GM11168 (cell line): ENCODE measurements around the gene CD69.

Experiments
- in situ Hi-C: fragments of 300-500 bp; cut with MboI; formaldehyde crosslinking; loops from one replicate; pipeline ENCODE4 v1.12.0; 2022; ENCODE audit warnings: low sequenced_read_pairs; ENCODE audit not compliant: unreplicated experiment

Gene CD69

DNA sequence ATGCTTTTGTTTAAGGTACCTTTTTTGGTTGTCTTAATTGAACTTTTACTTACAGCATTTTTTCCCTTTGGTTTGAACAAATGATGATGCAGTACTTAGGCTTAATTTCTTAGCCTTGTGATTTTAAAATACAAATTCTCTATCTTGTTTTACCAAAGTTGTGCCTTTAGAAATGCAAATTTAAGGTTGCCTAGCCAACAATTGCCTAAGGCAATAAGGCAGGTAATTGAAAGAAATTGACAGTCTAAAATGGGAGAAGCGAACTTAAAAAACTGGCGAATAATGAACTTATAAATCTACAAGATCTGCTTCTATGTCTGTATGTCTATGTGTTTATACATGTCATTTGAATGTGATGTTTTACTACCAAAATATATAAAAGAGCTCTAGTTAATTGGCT lies 23.6 kb upstream of the CD69 start:
- in situ Hi-C loops: no loop called here

DNA sequence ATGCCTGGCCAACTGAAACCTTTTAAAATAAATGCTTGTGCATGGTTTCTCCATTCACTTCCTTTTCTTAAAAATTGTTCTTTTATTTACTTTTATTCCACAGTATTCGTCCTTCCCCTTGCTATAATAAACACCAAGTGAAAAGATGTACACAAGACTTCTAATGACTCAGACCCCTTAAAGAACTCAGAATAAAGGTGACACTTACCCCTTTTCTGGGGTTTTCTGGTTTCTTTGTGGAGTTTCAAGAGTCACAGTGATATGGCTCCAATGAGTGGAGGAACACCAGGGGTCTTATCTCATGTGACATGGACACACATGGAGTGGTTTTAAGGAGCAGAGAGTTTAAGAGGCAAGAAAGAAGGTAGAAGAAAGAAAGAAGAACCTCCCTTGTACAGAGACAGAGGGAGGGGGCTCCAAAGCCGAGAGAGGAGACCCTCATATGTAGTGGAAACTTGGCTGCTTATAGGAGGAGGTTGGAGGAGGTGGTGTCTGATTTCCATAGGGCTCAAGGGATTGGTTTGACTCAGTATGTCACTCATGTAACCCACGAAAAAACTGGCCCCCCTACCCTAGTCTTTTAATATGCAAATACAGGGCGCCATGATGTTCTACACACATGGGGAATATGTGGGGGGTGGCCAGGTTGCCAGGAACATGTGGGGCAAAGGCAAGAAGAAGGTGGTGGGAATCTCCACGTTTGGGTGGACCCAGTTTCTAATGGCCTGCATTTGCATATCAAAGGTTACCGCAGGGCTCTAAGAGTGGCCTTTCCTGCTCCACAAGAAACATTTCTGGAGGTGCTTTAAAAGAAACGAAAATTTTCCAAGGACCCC lies 22.1 kb upstream of the CD69 start:
- in situ Hi-C loops: no loop called here

DNA sequence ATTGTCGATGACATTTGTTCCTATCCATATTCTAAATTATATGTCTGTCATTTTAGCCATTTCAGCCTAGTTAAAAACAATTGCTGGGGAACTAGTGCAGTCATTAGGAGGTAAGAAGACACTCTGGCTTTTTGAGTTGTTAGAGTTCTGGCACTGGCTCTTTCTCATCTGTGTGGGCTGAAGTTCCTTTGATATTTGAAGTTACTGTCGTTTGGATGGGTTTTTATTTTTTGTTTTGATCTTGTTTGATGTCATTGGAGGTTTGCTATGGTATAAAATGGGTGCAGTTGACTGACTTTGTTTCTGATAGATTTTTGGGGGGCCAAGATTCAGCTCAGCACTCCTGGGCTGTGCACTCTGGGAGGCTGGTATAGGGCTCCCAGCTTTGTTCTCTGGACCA lies 20.7 kb upstream of the CD69 start:
- in situ Hi-C loops: no loop called here

DNA sequence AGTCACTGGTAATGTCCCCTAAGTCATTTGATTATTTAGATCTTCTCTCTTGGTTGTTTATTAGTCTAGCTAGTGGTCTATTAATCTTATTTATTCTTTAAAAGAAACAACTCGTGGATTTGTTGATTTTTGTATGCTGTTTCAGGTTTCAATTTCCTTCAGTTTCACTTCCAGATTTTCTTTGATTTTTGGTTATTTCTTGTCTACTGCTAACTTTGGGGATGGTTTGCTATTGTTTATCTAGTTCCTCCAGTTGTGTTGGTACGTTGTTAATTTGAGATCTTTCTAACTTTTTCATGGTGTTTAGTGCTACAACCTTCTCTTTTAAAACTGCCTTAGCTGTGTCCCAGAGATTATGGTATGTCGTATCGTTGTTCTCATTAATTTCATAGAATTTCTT lies 18.5 kb upstream of the CD69 start:
- in situ Hi-C loops: no loop called here

DNA sequence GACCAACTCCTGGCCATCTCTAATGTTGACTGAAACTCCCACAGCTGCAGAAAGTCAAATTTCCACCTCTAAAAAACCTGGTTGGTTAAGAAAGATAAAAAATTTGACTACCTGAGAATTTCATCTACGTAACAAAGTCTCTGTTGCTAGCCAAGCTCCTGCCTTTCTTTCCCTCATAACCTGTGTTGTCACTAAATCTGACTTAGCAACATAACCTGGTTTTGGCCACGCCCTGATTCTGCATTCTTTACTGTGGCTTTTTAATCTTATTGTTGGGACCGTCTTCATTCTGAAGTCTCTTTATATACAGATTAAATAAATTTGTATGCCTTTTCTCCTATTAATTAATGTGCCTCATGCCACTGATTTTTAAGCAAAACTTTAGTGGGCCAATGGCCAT lies 16.1 kb upstream of the CD69 start:
- in situ Hi-C loops: no loop called here

DNA sequence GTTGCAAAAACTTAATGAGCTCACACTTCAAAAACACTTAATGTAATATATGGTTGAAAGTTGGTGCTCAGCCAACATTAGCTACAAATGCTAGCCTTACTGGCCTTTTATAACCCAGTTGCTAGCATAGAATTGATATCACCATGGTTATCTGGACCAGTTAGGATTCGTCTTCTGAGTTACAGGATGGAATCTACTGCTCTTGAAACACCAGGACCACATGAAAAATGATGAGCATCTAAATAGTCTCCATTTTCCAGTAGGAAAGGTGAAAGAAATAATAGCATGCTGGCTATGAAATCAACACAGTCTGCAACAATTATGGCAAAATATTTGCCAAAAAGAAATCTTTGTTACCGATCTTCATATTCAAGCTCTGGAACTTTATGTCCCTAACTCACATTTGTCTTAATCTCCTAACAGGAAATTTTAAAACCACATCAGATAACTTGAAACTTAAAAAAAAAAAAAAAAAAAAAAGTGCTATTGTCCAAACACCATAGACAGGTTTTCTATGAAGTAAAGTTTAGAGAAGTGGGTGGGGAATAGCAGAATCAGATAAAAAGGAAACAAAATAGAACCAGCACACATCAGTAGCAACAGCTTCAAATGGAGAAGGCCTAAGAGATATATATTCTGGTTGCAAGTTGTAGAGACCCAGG lies 12.6 kb upstream of the CD69 start:
- in situ Hi-C loops: no loop called here

DNA sequence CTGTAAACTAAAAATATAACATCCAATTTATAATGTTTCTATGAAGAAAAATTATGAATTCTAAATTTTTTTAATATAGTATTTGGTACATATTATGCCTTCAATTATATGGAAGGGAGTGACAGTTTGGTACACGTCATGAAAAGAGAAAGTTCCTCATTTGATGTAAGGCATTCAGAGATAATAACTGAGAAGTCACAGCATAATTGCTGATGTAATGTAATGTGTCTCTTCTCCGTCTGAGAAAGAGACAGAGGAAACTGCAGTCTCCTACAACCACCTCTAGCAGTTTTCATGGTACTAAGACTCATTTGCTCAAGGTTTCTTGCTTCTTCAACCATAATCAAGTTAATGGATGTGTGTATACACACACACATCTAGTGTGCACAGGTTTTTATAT lies 2.3 kb upstream of the CD69 start:
- in situ Hi-C loops: no loop called here

DNA sequence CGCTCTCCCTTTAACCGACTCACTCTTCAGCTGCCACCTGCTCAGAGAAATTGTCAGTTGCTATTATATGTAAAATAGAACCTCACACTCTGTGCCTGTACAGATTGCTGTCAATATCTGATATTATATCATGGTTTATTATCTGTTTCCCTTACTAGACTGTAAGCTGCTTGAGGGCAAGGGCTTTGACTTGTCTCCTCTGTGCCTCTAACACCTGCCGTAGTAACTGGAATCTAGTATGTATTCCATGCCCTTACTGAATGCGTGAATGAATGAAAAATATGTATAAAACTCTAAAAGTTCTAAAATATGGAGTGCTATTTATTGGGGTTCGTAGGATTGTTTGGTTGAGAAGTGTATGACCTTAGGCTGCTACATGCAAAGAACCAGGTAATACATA lies 1.7 kb upstream of the CD69 start:
- in situ Hi-C loops: no loop called here

DNA sequence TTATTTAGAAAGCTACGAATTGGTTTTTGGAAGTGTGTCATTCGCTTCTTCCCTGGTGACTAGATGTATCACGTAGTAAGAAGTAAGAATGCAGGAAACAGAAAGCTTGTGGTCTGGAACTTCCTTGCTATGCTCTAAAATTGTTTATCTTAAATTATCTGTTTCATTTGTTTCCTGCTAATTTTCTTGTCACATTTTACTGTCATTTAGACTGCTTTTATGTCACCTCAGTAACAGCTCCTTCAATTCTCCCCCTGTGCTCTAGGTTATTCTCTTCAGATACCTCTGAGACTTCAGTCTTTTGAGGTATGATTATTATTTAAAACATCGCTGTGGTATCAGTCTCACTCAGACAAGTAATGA lies 699 bp upstream of the CD69 start:
- in situ Hi-C loops: no loop called here

DNA sequence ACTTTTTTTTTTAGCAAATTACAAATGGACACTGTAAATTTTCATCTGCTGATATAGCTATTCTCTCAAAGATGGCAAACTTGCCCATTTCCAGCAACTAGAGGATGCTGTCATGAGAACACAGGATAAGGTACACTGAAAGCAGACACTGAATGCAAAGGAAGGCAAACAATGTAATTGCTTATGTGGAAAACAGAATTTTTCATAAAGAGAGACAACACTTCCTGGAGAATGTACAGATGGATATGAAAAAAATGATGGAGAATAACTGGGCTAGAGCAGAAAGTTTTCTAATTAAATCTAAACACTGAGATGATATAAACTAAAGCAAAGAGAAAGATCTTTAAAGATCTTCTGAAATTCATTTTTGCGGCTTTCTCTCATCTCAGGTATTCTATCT lies 581 bp downstream of the CD69 start:
- in situ Hi-C loops: no loop called here

DNA sequence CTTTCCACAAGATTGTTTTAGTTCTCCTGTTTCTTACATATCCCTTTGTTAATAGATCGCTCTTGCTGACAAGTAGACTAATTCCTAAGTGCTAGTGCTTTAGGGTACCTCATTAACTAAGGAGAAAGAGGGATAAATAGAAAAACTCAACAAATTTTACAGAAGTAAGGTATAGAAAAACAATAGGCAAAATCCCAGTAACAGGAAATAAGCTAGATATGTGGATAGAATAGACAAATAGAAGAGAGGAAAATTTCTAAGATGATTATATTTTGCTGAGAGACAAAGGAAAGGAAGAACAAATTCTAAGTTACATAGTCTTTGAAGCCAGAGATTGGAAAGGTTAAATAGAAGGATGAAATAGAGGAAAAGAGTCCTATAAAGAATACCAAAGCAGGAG lies 1.0 kb downstream of the CD69 start:
- in situ Hi-C loops: no loop called here

DNA sequence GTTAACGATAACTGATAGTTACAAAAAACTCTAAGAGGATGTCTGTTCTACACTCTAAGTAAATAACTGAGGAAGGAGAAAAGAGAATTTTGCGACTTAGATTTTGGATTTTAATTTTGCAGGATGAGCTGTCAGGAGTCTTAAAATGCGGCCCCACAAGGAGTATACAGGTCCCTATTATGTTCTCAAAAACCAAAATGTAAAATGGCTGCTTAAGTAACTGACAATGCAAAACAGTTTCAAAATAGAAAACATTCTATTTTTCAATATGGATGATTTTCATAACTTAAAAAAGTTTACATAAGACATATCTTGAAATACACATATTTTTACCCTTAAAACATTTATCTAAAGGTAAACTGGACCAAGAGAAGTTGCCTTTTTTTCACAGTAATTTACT lies 2.6 kb downstream of the CD69 start:
- in situ Hi-C loops: no loop called here

DNA sequence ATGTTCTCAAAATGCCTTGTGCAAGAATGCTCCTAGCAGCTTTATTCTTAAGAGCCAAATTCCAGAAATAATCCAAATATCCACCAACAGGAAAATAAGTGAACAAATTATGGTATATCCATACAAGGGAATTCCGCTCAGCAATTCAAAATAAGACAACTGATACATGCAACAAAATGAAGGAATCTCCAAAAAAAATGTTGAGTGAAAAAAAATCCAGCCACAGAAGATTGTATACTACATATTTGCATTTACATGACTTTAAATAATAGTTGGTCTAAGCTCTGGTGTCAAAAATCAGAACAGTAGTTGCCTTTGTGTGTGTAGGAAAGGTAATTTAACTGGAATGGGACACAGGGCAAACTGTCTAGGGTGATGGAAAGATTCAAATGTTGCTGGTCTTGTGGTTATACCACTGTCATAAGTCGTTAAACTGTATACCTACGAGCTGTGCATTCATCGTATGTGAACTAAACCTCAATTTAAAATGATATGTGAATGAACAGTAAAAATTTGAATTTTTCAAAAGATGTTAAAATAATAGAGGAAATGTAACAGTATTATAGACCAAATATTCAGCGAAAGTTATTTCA lies 3.2 kb downstream of the CD69 start:
- in situ Hi-C loops: no loop called here

DNA sequence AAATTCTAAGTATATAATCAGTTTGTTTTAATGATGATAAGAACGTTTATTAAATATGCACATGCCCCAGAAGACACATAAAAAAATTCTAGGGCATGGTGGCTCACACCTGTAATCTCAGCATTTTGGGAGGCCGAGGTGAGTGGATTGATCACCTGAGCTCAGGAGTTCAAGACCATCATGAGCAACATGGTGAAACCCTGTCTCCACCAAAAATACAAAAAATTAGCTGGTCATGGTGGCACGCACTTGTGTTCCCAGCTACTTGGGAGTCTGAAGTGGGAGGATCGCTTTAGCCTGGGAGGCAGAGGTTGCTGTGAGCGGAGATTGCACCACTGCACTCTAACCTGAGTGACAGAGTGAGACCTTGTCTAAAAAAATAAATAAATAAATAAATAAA lies 4.0 kb downstream of the CD69 start:
- in situ Hi-C loops: no loop called here

DNA sequence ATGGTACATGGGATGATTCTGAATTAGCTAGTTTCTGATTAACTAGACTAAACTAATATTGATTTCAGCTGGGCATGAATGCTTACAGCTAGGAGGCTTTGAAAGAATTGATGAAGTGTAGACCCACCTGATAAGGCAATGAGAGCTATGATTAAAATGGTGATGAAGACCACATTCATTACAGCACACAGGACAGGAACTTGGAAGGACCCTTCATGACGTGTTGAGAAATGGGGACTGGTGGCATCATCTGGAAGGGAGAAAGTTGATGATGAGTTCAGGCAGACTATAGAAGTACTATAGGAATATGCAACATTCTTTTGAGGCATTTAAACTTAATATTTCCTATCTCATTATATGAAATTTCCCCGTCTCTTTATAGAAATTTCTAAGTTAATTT lies 4.5 kb downstream of the CD69 start:
- in situ Hi-C loops: no loop called here

DNA sequence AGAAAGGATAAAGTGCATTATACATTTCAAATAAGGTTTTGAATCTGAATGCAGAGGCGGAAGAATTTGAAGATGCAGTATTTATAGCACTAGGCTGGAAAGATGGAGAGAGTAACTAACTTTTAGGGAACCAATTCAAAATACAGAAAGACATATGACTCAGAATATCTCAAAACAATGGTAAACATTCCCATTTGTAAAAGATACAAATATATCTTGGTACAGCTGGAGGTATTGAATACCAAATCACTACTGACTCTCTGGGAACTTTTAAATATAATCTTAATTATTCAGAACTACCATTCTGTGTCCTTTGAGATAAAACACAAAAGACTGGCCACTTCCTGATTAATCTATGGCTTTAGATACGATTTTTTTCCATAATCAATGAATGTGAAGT lies 5.1 kb downstream of the CD69 start:
- in situ Hi-C loops: no loop called here

DNA sequence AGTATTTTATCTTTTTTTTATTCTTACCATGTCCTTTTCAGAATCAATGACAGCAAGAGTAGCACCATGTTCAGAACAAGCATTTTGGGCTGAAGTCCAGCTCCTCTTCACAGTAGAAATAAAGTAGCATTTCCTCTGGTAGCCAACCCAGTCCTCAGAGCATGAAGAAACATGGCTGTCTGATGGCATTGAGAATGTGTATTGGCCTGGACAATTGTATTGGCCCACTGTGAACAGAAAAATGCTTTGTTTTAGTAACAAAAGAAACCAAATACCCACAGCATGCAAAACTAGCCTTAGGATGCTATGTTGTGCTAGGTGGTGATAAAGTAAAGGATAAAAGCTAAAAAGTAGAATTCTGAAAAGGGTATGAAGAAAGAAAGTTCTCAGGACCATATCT lies 5.7 kb downstream of the CD69 start:
- in situ Hi-C loops: no loop called here

DNA sequence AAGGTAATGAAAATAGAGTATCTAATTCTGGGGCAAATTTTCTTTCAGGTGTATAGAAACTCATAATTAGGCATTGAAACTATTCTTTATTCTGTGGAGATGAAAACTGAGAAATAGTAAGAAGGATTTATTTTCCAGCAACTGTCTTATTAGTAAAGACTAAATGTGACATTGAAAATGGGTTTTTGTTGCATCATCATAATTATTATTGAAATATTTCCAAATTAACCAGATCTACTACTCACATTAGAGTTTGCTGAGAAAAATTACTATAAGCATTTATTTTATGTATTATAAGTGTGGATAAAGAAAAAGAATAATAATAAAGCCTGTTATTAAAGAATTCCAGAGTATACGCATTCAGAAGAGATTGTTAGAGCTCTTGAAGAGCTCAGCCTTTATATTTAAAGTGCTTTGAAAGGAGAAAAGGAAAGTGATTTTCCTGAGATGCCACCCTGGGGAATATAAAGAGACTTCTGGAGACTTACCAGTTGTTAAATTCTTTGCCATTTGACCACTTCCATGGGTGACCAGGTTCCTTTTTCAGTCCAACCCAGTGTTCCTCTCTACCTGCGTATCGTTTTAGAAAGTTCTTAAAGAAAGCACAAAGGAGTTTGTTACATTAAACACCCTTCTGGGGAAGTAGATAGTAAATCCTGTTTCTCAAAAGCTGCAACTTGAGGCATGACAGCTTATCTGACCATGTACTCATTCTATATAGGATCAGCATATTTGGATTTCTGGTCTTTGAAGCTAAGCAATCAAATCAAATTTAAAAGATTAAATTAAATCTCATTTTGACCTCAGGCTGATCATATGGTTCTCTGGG lies 6.4 kb downstream of the CD69 start:
- in situ Hi-C loops: loop anchor here (5.0 kb wide), 1 partner anchor 43 kb away; no protein-coding TSS in a partner anchor

DNA sequence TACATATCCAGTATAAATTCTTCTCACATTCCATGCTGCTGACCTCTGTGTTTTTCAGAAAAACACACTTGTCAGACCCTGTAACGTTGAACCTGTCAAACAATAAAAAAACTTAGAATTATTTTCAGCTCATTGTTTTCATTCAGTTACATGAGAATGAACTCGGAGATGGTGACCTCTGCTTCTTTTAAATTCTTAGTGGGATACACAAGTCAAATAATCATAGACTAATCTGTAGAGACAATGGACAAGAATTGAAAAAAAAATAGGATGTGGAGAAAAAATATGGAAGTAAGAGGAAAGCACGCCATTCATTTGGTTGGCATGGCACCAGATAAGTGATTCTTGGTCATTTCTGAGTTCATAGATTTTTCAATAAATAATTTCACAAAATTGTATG lies 7.2 kb downstream of the CD69 start:
- in situ Hi-C loops: loop anchor here (5.0 kb wide), 1 partner anchor 44 kb away; no protein-coding TSS in a partner anchor

DNA sequence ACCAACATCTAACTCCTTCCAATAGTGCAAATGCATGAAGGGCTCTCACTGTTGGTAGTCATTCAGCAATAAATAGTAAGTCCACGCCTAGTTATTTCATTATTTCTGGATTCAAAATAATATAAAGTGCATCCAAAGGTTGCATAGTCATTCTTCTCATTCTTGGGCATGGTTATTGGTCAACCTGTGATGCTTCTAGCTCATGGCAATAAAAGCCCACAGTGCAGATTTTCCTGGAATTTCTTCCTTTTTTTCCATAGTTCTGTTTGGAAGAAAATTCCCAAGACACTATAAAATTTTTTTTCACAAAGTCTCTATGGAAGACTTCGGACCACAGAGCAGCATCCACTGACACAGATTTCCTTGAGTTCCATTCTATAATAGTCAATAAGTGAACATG lies 7.6 kb downstream of the CD69 start:
- in situ Hi-C loops: loop anchor here (5.0 kb wide), 1 partner anchor 44 kb away; no protein-coding TSS in a partner anchor
